HepG2 (cell line): Measurements from ENCODE around the gene IGFBP5.

Experiments used
- ASH2L ChIP-seq: fragments of 300-600, 200-600 bp; sonication (generic); IDR thresholded peaks from 2 replicates; pipeline ENCODE4 v1.7.0; 2017; ENCODE audit warnings: low read depth, mild to moderate bottlenecking, moderate library complexity, mixed read lengths, low read length; ENCODE audit not compliant: insufficient read length
- NFATC3 ChIP-seq: sonication (generic); formaldehyde crosslinking; IDR thresholded peaks from 2 replicates; pipeline ENCODE4 v1.5.1; 2020; ENCODE audit warnings: mild to moderate bottlenecking, missing genetic modification reagents
- PAWR ChIP-seq: sonication (generic); formaldehyde crosslinking; IDR thresholded peaks from 2 replicates; pipeline ENCODE4 v1.4.0; 2020; ENCODE audit warnings: missing genetic modification reagents, mild to moderate bottlenecking, borderline replicate concordance
- RXRA ChIP-seq: sonication (generic); formaldehyde crosslinking; IDR thresholded peaks from 2 replicates; pipeline ENCODE4 v1.5.1; 2020; ENCODE audit warnings: missing genetic modification reagents
- SIN3A ChIP-seq: IDR thresholded peaks from 2 replicates; pipeline ENCODE4 v1.6.1; 2011; ENCODE audit warnings: low read depth, mild to moderate bottlenecking, control low read depth, low read length, borderline replicate concordance
- ZBTB7A ChIP-seq: sonication (generic); formaldehyde crosslinking; IDR thresholded peaks from 2 replicates; pipeline ENCODE4 v1.8.0; 2022; ENCODE audit warnings: mild to moderate bottlenecking, missing genetic modification reagents

GRCh38 chr2:216657980-216658379 lies 37.4 kb downstream of the IGFBP5 start:
- no peak for TF ChIP-seq PAWR
- no peak for TF ChIP-seq RXRA (CRISPR knock-in tag)
- no peak for TF ChIP-seq ASH2L
- TF ChIP-seq NFATC3 (CRISPR knock-in tag) = no peak
- TF ChIP-seq ZBTB7A (CRISPR knock-in tag) = no peak
- TF ChIP-seq SIN3A = no peak
